Measurements from ENCODE around the gene ENTPD3.
A peak's percentile ranks its signal among the peaks of the same experiment; 100 is the strongest.

Gene ENTPD3

GRCh38 chr3:40387001-40387894 lies at the start of gene ENTPD3:
TSS of gene ENTPD3 (plus strand) at chr3:40387184. CDS start at chr3:40388058, 874 bp downstream.
- peak; percentile 29 for DNase-seq

- no peak for DNase-seq
Observed at GRCh38 chr3:40339871-40340270, 47.1 kb upstream of the ENTPD3 start.

GRCh38 chr3:40340541-40341170 lies 46.3 kb upstream of the ENTPD3 start:
- DNase-seq, result no peak

- no peak for DNase-seq
Observed at GRCh38 chr3:40341671-40342070, 45.3 kb upstream of the ENTPD3 start.

GRCh38 chr3:40350529-40350928 lies 36.5 kb upstream of the ENTPD3 start:
- DNase-seq, result no peak

GRCh38 chr3:40355410-40355809 lies 31.6 kb upstream of the ENTPD3 start:
- no peak for DNase-seq

GRCh38 chr3:40358454-40358853 lies 28.5 kb upstream of the ENTPD3 start:
- no peak for DNase-seq

GRCh38 chr3:40363674-40364073 lies 23.3 kb upstream of the ENTPD3 start:
- no peak for DNase-seq

GRCh38 chr3:40366203-40367162 lies 20.5 kb upstream of the ENTPD3 start:
- DNase-seq, result peak; percentile 64

- DNase-seq, result no peak
Observed at GRCh38 chr3:40369716-40370115, 17.3 kb upstream of the ENTPD3 start.

- no peak for DNase-seq
Observed at GRCh38 chr3:40377822-40378221, 9.2 kb upstream of the ENTPD3 start.

- DNase-seq, result peak; percentile 52
Observed at GRCh38 chr3:40379674-40380306, 7.2 kb upstream of the ENTPD3 start.

- DNase-seq, result no peak
Observed at GRCh38 chr3:40381904-40382616, 4.9 kb upstream of the ENTPD3 start.

- no peak for DNase-seq
Observed at GRCh38 chr3:40382617-40382979, 4.4 kb upstream of the ENTPD3 start.

- no peak for DNase-seq
Observed at GRCh38 chr3:40386213-40386612, 771 bp upstream of the ENTPD3 start.

- no peak for DNase-seq
Observed at GRCh38 chr3:40387895-40388254, 891 bp downstream of the ENTPD3 start.

GRCh38 chr3:40396406-40396805 lies 9.4 kb downstream of the ENTPD3 start:
- DNase-seq, result no peak

- DNase-seq, result no peak
Observed at GRCh38 chr3:40397129-40397528, 10.1 kb downstream of the ENTPD3 start.

GRCh38 chr3:40397912-40398311 lies 10.9 kb downstream of the ENTPD3 start:
- no peak for DNase-seq

GRCh38 chr3:40398346-40398745 lies 11.4 kb downstream of the ENTPD3 start:
- no peak for DNase-seq

- no peak for DNase-seq
Observed at GRCh38 chr3:40404591-40405198, 17.7 kb downstream of the ENTPD3 start.

GRCh38 chr3:40407007-40407406 lies 20.0 kb downstream of the ENTPD3 start:
- DNase-seq, result no peak

Data from hematopoietic multipotent progenitor cell treated with erythropoietin and hydrocortisone succinate and interleukin-3 and kit ligand, for 8 days (in vitro differentiated cells).